SK-N-SH treated with all-trans-retinoic acid at 6 μM for 48 hours (cell line): ENCODE measurements around the gene DNMBP.

Source experiments
- ATAC-seq: fragments of 200-7000 bp; cut with Tn5 transposase; 3 replicates; pipeline ENCODE4 v1.9.1; 2020; ENCODE audit warnings: mild to moderate bottlenecking, moderate library complexity
- ARNTL ChIP-seq: fragments of 450-650 bp; formaldehyde crosslinking; IDR thresholded peaks from 2 replicates; pipeline ENCODE4 v1.5.0; 2020; ENCODE audit warnings: low read depth, mild to moderate bottlenecking, moderate library complexity, borderline replicate concordance
- CREB5 ChIP-seq: fragments of 250-450 bp; sonication (Bioruptor Pico); IDR thresholded peaks from 2 replicates; pipeline ENCODE4 v1.5.1; 2020; ENCODE audit warnings: low read depth, mild to moderate bottlenecking, moderate library complexity
- CSDC2 ChIP-seq: fragments of 250-450 bp; sonication (Bioruptor Pico); IDR thresholded peaks from 2 replicates; pipeline ENCODE4 v1.5.0; 2020; ENCODE audit warnings: mild to moderate bottlenecking, moderate library complexity
- CSRNP3 ChIP-seq: fragments of 250-450 bp; sonication (Bioruptor Pico); IDR thresholded peaks from 2 replicates; pipeline ENCODE4 v1.5.1; 2021; ENCODE audit warnings: mild to moderate bottlenecking, moderate library complexity
- ESRRG ChIP-seq: fragments of 250-450 bp; sonication (Bioruptor Pico); IDR thresholded peaks from 2 replicates; pipeline ENCODE4 v1.6.1; 2021; ENCODE audit warnings: mild to moderate bottlenecking
- GLIS3 ChIP-seq: fragments of 250-450 bp; sonication (Bioruptor Pico); IDR thresholded peaks from 2 replicates; pipeline ENCODE4 v1.5.0; 2020; ENCODE audit warnings: mild to moderate bottlenecking, moderate library complexity
- ISL1 ChIP-seq: fragments of 250-450 bp; sonication (Bioruptor Pico); IDR thresholded peaks from 2 replicates; pipeline ENCODE4 v2.1.2; 2022; ENCODE audit warnings: mild to moderate bottlenecking, moderate library complexity
- OSR1 ChIP-seq: fragments of 250-450 bp; sonication (Bioruptor Pico); IDR thresholded peaks from 2 replicates; pipeline ENCODE4 v1.8.0; 2022; ENCODE audit warnings: moderate library complexity, mild to moderate bottlenecking, inconsistent platforms
- PPARA ChIP-seq: fragments of 250-450 bp; sonication (Bioruptor Pico); IDR thresholded peaks from 2 replicates; pipeline ENCODE4 v1.5.0; 2020; ENCODE audit warnings: mild to moderate bottlenecking, borderline replicate concordance
- RARB ChIP-seq: fragments of 250-450 bp; sonication (Bioruptor Pico); IDR thresholded peaks from 2 replicates; pipeline ENCODE4 v1.8.0; 2021; ENCODE audit warnings: mild to moderate bottlenecking, moderate library complexity
- SNAI2 ChIP-seq: fragments of 250-450 bp; sonication (Bioruptor Pico); IDR thresholded peaks from 2 replicates; pipeline ENCODE4 v1.5.0; 2020; ENCODE audit warnings: mild to moderate bottlenecking, moderate library complexity
- TCF4 ChIP-seq: fragments of 250-450 bp; sonication (Bioruptor Pico); IDR thresholded peaks from 2 replicates; pipeline ENCODE4 v1.8.0; 2021; ENCODE audit warnings: mild to moderate bottlenecking, moderate library complexity, borderline replicate concordance
- TOX ChIP-seq: fragments of 250-450 bp; sonication (Bioruptor Pico); IDR thresholded peaks from 2 replicates; pipeline ENCODE4 v1.8.0; 2021; ENCODE audit warnings: mild to moderate bottlenecking, moderate library complexity, borderline replicate concordance
- ZC3H10 ChIP-seq: fragments of 250-450 bp; sonication (Bioruptor Pico); IDR thresholded peaks from 2 replicates; pipeline ENCODE4 v1.5.1; 2021; ENCODE audit warnings: mild to moderate bottlenecking, moderate library complexity
- ZFP3 ChIP-seq: fragments of 250-450 bp; sonication (Bioruptor Pico); IDR thresholded peaks from 2 replicates; pipeline ENCODE4 v1.5.0; 2020; ENCODE audit warnings: mild to moderate bottlenecking, moderate library complexity
- ZFP30 ChIP-seq: fragments of 450-650 bp; formaldehyde crosslinking; IDR thresholded peaks from 2 replicates; pipeline ENCODE4 v1.5.0; 2022; ENCODE audit warnings: mild to moderate bottlenecking, moderate library complexity
- ZNF565 ChIP-seq: fragments of 450-650 bp; formaldehyde crosslinking; conservative IDR thresholded peaks from 2 replicates; pipeline ENCODE4 v1.5.0; 2020; ENCODE audit warnings: low read depth, mild to moderate bottlenecking, moderate library complexity
- ZNF70 ChIP-seq: fragments of 450-650 bp; formaldehyde crosslinking; IDR thresholded peaks from 2 replicates; pipeline ENCODE4 v1.5.0; 2020; ENCODE audit warnings: mild to moderate bottlenecking, moderate library complexity
- ZNF8 ChIP-seq: fragments of 450-650 bp; formaldehyde crosslinking; IDR thresholded peaks from 2 replicates; pipeline ENCODE4 v1.5.0; 2020; ENCODE audit warnings: mild to moderate bottlenecking, moderate library complexity
- TF ChIP-seq, protein P1 (sequence below): fragments of 250-450 bp; sonication (Bioruptor Pico); IDR thresholded peaks from 2 replicates; pipeline ENCODE4 v1.5.0; 2020; ENCODE audit warnings: mild to moderate bottlenecking, moderate library complexity
- TF ChIP-seq, protein P2 (sequence below): fragments of 250-450 bp; sonication (Bioruptor Pico); IDR thresholded peaks from 2 replicates; pipeline ENCODE4 v1.8.0; 2020; ENCODE audit warnings: mild to moderate bottlenecking, moderate library complexity, borderline replicate concordance
- TF ChIP-seq, protein P3 (sequence below): fragments of 250-450 bp; sonication (Bioruptor Pico); IDR thresholded peaks from 2 replicates; pipeline ENCODE4 v1.8.0; 2021; ENCODE audit warnings: low read depth, mild to moderate bottlenecking, moderate library complexity, borderline replicate concordance

The DNMBP gene

DNA sequence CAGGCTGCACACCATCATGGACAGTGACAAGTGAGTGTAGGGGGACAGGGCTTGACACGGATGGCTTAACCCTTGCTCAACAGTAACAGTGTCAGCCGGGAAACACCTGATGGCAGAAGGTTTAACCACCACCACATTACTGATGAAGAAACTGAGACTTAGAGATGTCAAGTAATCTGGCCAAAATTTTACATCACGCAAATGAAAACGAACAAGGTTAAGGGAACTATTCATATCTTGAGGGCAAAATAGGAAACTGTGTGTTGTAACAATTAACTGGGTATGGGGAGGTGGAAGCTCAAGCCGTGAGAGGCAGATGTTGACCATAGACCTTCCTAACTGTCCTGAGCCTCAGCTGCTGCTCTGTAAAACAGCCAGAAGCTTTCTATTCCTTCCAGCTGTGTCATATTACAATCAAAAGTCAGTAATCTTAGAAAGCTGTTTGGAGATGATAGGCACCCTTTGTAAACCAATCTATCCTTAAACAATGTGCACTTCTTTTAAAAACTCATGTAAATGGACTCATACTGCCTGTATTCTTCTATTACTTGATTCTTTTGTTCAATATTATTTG lies 158.9 kb downstream of the DNMBP start:
- no peak for ATAC-seq
- TF ChIP-seq CREB5 (CRISPR knock-in tag) (no peak), SNAI2 (CRISPR knock-in tag) (no peak), ESRRG (CRISPR knock-in tag) (no peak), ARNTL (CRISPR knock-in tag) (no peak), PPARA (CRISPR knock-in tag) (no peak), ZNF565 (CRISPR knock-in tag) (no peak), ZNF70 (CRISPR knock-in tag) (no peak), ZNF8 (CRISPR knock-in tag) (no peak), TCF4 (CRISPR knock-in tag) (no peak), RARB (CRISPR knock-in tag) (no peak)
- TF ChIP-seq, protein P1, sequence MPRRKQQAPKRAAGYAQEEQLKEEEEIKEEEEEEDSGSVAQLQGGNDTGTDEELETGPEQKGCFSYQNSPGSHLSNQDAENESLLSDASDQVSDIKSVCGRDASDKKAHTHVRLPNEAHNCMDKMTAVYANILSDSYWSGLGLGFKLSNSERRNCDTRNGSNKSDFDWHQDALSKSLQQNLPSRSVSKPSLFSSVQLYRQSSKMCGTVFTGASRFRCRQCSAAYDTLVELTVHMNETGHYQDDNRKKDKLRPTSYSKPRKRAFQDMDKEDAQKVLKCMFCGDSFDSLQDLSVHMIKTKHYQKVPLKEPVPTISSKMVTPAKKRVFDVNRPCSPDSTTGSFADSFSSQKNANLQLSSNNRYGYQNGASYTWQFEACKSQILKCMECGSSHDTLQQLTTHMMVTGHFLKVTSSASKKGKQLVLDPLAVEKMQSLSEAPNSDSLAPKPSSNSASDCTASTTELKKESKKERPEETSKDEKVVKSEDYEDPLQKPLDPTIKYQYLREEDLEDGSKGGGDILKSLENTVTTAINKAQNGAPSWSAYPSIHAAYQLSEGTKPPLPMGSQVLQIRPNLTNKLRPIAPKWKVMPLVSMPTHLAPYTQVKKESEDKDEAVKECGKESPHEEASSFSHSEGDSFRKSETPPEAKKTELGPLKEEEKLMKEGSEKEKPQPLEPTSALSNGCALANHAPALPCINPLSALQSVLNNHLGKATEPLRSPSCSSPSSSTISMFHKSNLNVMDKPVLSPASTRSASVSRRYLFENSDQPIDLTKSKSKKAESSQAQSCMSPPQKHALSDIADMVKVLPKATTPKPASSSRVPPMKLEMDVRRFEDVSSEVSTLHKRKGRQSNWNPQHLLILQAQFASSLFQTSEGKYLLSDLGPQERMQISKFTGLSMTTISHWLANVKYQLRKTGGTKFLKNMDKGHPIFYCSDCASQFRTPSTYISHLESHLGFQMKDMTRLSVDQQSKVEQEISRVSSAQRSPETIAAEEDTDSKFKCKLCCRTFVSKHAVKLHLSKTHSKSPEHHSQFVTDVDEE (CRISPR knock-in tag) = no peak

GRCh38 chr10:99850021-99850766 lies 159.6 kb downstream of the DNMBP start:
- ATAC-seq = no peak
- no peak for TF ChIP-seq CSDC2 (CRISPR knock-in tag)
- TF ChIP-seq ZNF70 (CRISPR knock-in tag) = no peak
- TF ChIP-seq GLIS3 (CRISPR knock-in tag) = no peak
- no peak for TF ChIP-seq PPARA (CRISPR knock-in tag)
- TF ChIP-seq RARB (CRISPR knock-in tag) = no peak
- no peak for TF ChIP-seq CREB5 (CRISPR knock-in tag)
- TF ChIP-seq ZNF565 (CRISPR knock-in tag) = no peak
- TF ChIP-seq, protein P2, sequence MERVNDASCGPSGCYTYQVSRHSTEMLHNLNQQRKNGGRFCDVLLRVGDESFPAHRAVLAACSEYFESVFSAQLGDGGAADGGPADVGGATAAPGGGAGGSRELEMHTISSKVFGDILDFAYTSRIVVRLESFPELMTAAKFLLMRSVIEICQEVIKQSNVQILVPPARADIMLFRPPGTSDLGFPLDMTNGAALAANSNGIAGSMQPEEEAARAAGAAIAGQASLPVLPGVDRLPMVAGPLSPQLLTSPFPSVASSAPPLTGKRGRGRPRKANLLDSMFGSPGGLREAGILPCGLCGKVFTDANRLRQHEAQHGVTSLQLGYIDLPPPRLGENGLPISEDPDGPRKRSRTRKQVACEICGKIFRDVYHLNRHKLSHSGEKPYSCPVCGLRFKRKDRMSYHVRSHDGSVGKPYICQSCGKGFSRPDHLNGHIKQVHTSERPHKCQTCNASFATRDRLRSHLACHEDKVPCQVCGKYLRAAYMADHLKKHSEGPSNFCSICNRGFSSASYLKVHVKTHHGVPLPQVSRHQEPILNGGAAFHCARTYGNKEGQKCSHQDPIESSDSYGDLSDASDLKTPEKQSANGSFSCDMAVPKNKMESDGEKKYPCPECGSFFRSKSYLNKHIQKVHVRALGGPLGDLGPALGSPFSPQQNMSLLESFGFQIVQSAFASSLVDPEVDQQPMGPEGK (CRISPR knock-in tag) = no peak
- TF ChIP-seq, protein P1 (CRISPR knock-in tag) = no peak
- no peak for TF ChIP-seq ZNF8 (CRISPR knock-in tag)
- TF ChIP-seq CSRNP3 (CRISPR knock-in tag) = no peak
- no peak for TF ChIP-seq ZC3H10
- no peak for TF ChIP-seq ESRRG (CRISPR knock-in tag)
- TF ChIP-seq ISL1 = no peak
- no peak for TF ChIP-seq ARNTL (CRISPR knock-in tag)
- no peak for TF ChIP-seq TOX
- TF ChIP-seq ZFP30 = no peak
- TF ChIP-seq, protein P3, sequence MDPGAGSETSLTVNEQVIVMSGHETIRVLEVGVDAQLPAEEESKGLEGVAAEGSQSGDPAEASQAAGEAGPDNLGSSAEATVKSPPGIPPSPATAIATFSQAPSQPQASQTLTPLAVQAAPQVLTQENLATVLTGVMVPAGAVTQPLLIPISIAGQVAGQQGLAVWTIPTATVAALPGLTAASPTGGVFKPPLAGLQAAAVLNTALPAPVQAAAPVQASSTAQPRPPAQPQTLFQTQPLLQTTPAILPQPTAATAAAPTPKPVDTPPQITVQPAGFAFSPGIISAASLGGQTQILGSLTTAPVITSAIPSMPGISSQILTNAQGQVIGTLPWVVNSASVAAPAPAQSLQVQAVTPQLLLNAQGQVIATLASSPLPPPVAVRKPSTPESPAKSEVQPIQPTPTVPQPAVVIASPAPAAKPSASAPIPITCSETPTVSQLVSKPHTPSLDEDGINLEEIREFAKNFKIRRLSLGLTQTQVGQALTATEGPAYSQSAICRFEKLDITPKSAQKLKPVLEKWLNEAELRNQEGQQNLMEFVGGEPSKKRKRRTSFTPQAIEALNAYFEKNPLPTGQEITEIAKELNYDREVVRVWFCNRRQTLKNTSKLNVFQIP (CRISPR knock-in tag) = no peak
- TF ChIP-seq ZFP3 = no peak
- TF ChIP-seq OSR1 (CRISPR knock-in tag) = no peak
